Smooth muscle cell (in vitro differentiated cells): ENCODE data around the gene MUTYH. TPM values are rescaled to one million over a fixed set of nuclear protein-coding genes. Genes with fewer than 3 reads are reported as not detected.

Source experiments
- DNase-seq: peaks from one replicate; lab custom pipeline; 2025; ENCODE audit not compliant: unreplicated experiment; lab: John Stamatoyannopoulos, UW
- H2AFZ ChIP-seq: fragments of 200-600 bp; sonication (generic); 2 replicates; pipeline ENCODE4 v1.6.0; 2016; ENCODE audit warnings: antibody characterized with exemption, low read depth, mild to moderate bottlenecking
- H3F3A ChIP-seq: fragments of 200-600 bp; sonication (generic); 2 replicates; pipeline ENCODE4 v1.6.0; 2017; ENCODE audit warnings: antibody characterized with exemption, low read depth
- H3K27ac ChIP-seq: fragments of 200-600 bp; sonication (generic); 2 replicates; pipeline ENCODE4 v1.5.1; 2016; ENCODE audit warnings: low read depth, mild to moderate bottlenecking
- H3K27me3 ChIP-seq: fragments of 200-600 bp; sonication (generic); 2 replicates; pipeline ENCODE4 v1.6.1; 2016; ENCODE audit warnings: low read depth, mild to moderate bottlenecking
- H3K36me3 ChIP-seq: fragments of 200-600 bp; sonication (generic); 2 replicates; pipeline ENCODE4 v1.5.1; 2016; ENCODE audit warnings: low read depth
- H3K4me1 ChIP-seq: fragments of 200-600 bp; sonication (generic); 2 replicates; pipeline ENCODE4 v1.5.1; 2016; ENCODE audit warnings: low read depth
- H3K4me2 ChIP-seq: fragments of 200-600 bp; sonication (generic); 2 replicates; pipeline ENCODE4 v1.6.0; 2016; ENCODE audit warnings: mild to moderate bottlenecking
- H3K4me3 ChIP-seq: fragments of 200-600 bp; sonication (generic); 2 replicates; pipeline ENCODE4 v1.5.1; 2016; ENCODE audit warnings: mild to moderate bottlenecking
- H3K79me2 ChIP-seq: fragments of 200-600 bp; sonication (generic); 2 replicates; pipeline ENCODE4 v1.6.0; 2016; ENCODE audit warnings: low read depth, mild to moderate bottlenecking
- H3K9ac ChIP-seq: fragments of 200-600 bp; sonication (generic); 2 replicates; pipeline ENCODE4 v1.6.0; 2016; ENCODE audit warnings: low read depth
- H3K9me3 ChIP-seq: fragments of 200-600 bp; sonication (generic); replicated peaks from 2 replicates; pipeline ENCODE4 v1.5.1; 2016; ENCODE audit warnings: low read depth
- H4K20me1 ChIP-seq: fragments of 200-600 bp; sonication (generic); 2 replicates; pipeline ENCODE4 v1.6.0; 2016; ENCODE audit warnings: low read depth
- WGBS: methylation state at CpG from one replicate; pipeline ENCODE4 v1.1.7; 2016; ENCODE audit warnings: low lambda C conversion rate; 5-methylcytosine and 5-hydroxymethylcytosine counted together
- polyA plus RNA-seq: library from polyadenylated mRNA; unstranded; fragments of >200 nt; fragmentation: Nextera tagmentation; extraction: Ambion mirVana; gene quantifications from 2 replicates; pipeline ENCODE4 v1.2.1, GENCODE V29; 2016
- total RNA-seq: library from RNA; depleted of rRNA; stranded (reverse); fragments of >200 nt; gene quantifications from 2 replicates; pipeline ENCODE4 v1.2.3, GENCODE V29; 2014
- TF ChIP-seq, protein P1 (sequence below): fragments of 200-600 bp; sonication (generic); IDR thresholded peaks from 2 replicates; pipeline ENCODE4 v1.5.1; 2017; ENCODE audit warnings: borderline replicate concordance, mild to moderate bottlenecking, antibody characterized with exemption; ENCODE audit not compliant: insufficient read depth, poor library complexity, severe bottlenecking

Gene MUTYH
- total and polyA plus RNA-seq, 2 experiments from 2014 or later = 12.1 to 16.5 TPM

DNA sequence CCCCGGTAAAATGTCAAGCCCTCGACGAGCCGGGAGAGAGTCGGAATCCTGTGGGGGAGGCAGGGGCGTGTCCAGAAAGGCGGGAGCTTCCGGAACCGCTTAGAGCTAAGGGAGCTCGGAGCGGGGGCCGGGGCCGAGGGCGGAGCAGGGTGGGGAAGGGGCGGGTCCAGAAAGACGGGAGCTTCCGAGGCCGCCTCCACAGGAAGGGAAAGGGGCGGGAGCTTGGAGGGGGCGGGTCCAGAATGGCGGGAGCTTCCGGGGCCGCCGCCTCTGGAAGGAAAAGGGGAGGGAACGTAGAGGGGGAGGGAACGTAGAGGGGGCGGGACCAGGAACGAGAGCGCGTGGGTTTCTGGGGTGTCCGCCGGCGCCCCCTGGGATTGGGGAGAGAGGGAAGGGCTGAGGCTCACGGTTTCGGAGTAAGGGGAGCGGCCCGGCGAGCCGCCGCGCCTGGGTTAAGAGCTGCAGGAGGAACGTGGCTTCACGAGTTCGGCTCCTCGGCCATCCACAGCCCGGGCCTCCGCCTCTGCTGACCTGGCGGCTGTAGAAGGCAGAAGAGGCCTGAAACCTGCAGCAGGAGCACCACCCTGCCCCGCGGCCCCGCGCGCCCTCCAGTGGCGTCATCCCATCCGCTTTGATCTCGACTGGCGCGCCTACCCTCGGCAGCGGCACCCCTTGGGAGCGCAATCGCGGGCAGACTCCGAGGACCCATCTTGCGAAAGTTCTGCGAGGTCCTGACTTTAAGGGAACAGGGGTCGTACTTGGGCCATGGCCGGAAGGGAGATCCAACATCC, 36.5 kb downstream of the MUTYH start:
- peak overlapping the region; percentile 80 for H2AFZ ChIP-seq
- peak; percentile 93 for DNase-seq
- TF ChIP-seq, protein P1, sequence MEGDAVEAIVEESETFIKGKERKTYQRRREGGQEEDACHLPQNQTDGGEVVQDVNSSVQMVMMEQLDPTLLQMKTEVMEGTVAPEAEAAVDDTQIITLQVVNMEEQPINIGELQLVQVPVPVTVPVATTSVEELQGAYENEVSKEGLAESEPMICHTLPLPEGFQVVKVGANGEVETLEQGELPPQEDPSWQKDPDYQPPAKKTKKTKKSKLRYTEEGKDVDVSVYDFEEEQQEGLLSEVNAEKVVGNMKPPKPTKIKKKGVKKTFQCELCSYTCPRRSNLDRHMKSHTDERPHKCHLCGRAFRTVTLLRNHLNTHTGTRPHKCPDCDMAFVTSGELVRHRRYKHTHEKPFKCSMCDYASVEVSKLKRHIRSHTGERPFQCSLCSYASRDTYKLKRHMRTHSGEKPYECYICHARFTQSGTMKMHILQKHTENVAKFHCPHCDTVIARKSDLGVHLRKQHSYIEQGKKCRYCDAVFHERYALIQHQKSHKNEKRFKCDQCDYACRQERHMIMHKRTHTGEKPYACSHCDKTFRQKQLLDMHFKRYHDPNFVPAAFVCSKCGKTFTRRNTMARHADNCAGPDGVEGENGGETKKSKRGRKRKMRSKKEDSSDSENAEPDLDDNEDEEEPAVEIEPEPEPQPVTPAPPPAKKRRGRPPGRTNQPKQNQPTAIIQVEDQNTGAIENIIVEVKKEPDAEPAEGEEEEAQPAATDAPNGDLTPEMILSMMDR = peak; percentile 49
- no peaks in the 10 kb centered on the region for H3K9me3 ChIP-seq
- H3K4me2 ChIP-seq = peak overlapping the region; percentile 82
- H3K79me2 ChIP-seq = no peaks in the 10 kb centered on the region
- H3K4me3 ChIP-seq = peak overlapping the region; percentile 70
- H3K9ac ChIP-seq = peak overlapping the region; percentile 47
- no peaks in the 10 kb centered on the region for H3K36me3 ChIP-seq
- no peaks in the 10 kb centered on the region for H4K20me1 ChIP-seq
- WGBS = under 1% methylated on average over 21 of the region's 68 CpGs
- peaks cover 15% of the 10 kb centered on the region for H3F3A ChIP-seq
- peak overlapping the region; percentile 68 for H3K27ac ChIP-seq
- no peaks in the 10 kb centered on the region for H3K27me3 ChIP-seq
- H3K4me1 ChIP-seq = peaks cover 14% of the 10 kb centered on the region

DNA sequence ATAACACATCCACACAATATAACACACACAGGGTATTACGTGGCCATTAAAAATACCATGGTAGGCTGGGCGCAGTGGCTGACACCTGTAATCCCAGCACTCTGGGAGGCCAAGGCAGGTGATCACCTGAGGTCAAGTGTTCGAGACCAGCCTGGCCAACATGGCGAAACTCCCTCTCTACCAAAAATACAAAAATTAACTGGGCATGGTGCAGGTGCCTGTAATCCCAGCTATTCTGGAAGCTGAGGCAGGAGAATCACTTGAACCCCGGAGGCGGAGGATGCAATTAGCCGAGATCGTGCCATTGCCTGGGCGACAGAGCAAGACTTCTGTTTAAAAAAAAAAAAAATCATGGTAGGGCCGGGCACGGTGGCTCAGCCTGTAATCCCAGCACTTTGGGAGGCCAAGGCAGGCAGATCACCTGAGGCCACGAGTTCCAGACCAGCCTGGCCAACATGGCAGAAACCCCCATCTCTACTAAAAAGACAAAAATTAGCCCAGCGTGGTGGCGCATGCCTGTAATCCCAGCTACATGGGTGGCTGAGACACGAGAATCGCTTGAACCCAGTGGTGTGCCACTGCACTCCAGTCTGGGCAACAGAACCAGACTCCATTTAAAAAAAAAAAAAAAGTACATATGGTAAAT, 37.6 kb downstream of the MUTYH start:
- WGBS = 93% methylated on average over 16 of the region's 16 CpGs
- no peaks in the 10 kb centered on the region for H3K36me3 ChIP-seq
- H3K27ac ChIP-seq = peak overlapping the region; percentile 68

DNA sequence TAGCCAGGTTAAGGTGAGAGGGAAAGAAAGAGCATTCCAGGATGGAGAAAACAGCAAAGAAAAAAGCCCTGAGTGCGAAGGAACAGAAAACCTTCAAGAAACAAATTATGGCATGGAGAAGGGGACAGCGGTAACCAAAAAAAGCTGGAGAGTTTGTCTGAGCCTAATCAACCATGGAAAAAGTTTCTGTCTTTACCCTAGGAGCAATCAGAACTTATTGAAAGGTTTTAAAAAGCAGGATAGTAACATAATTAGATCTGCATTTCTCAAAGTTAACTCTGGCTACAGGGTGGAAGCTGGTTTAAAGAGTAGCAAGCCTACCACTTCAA, 39.6 kb downstream of the MUTYH start:
- Histone ChIP-seq H3K36me3 (no peaks in the 10 kb centered on the region), H3K27ac (no peak overlapping the region), H2AFZ (no peak overlapping the region), H3K27me3 (no peaks in the 10 kb centered on the region), H4K20me1 (no peaks in the 10 kb centered on the region), H3K4me2 (no peak overlapping the region), H3K9me3 (no peaks in the 10 kb centered on the region), H3K4me3 (no peak overlapping the region), H3F3A (peaks cover 15% of the 10 kb centered on the region), H3K79me2 (no peaks in the 10 kb centered on the region), H3K9ac (no peak overlapping the region), H3K4me1 (peaks cover 6% of the 10 kb centered on the region)
- WGBS = 59% methylated on average over 2 of the region's 2 CpGs
- no peak for DNase-seq
- TF ChIP-seq, protein P1 = no peak

More for the DNA sequence above, 37.6 kb downstream of the MUTYH start:
- peaks cover 15% of the 10 kb centered on the region for H3F3A ChIP-seq
- peak overlapping the region; percentile 70 for H3K4me3 ChIP-seq
- DNase-seq = no peak
- H3K9ac ChIP-seq = peak overlapping the region; percentile 47
- H3K4me1 ChIP-seq = peaks cover 18% of the 10 kb centered on the region
- no peaks in the 10 kb centered on the region for H3K9me3 ChIP-seq
- TF ChIP-seq, protein P1 = no peak
- no peaks in the 10 kb centered on the region for H3K79me2 ChIP-seq
- H3K27me3 ChIP-seq = no peaks in the 10 kb centered on the region
- peak overlapping the region; percentile 82 for H3K4me2 ChIP-seq
- peak overlapping the region; percentile 80 for H2AFZ ChIP-seq
- H4K20me1 ChIP-seq = no peaks in the 10 kb centered on the region
